Skeletal muscle cell (primary cell): ENCODE data around the gene SPATA25.
"Not testable (repeated sequence)": the region's sequence is repeated elsewhere in the genome, so short reads cannot be mapped to it uniquely, and the experiment has no call there.

Experiments used
- DNase-seq: peaks from one replicate; pipeline ENCODE4 v3.0.0-alpha.2; 2010; ENCODE audit warnings: low read depth
- H3K4me3 ChIP-seq: 2 replicates; pipeline ENCODE4 v1.5.1; 2011; ENCODE audit warnings: low read depth, mild to moderate bottlenecking, control low read depth, low read length, moderate library complexity

The SPATA25 gene

GRCh38 chr20:45874104-45874481, 13.3 kb downstream of the SPATA25 start:
- not testable (repeated sequence) for DNase-seq, H3K4me3 ChIP-seq

GRCh38 chr20:45873409-45874103, 13.9 kb downstream of the SPATA25 start:
- DNase-seq = no peak
- no peak overlapping the region for H3K4me3 ChIP-seq

- no peak overlapping the region for H3K4me3 ChIP-seq
- DNase-seq = no peak
Observed at GRCh38 chr20:45872626-45873025, 14.8 kb downstream of the SPATA25 start.

- DNase-seq = no peak
- H3K4me3 ChIP-seq = no peak overlapping the region
Observed at GRCh38 chr20:45867819-45868176, 19.6 kb downstream of the SPATA25 start.

- no peak for DNase-seq
- no peak overlapping the region for H3K4me3 ChIP-seq
Observed at GRCh38 chr20:45867136-45867818, 20.1 kb downstream of the SPATA25 start.

GRCh38 chr20:45866454-45866853, 21.0 kb downstream of the SPATA25 start:
- H3K4me3 ChIP-seq = no peak overlapping the region
- DNase-seq = no peak

GRCh38 chr20:45863543-45864470, 23.6 kb downstream of the SPATA25 start:
- DNase-seq = no peak
- no peak overlapping the region for H3K4me3 ChIP-seq

- H3K4me3 ChIP-seq = no peak overlapping the region
- no peak for DNase-seq
Observed at GRCh38 chr20:45861221-45862075, 26.0 kb downstream of the SPATA25 start.

- no peak for DNase-seq
- no peak overlapping the region for H3K4me3 ChIP-seq
Observed at GRCh38 chr20:45860560-45861220, 26.7 kb downstream of the SPATA25 start.

- no peak overlapping the region for H3K4me3 ChIP-seq
- DNase-seq = no peak
Observed at GRCh38 chr20:45859916-45860315, 27.5 kb downstream of the SPATA25 start.

- DNase-seq = no peak
- H3K4me3 ChIP-seq = peak overlapping the region; percentile 90
Observed at GRCh38 chr20:45857882-45858216, 29.6 kb downstream of the SPATA25 start.

- DNase-seq = peak; percentile 100
- H3K4me3 ChIP-seq = peak within 1 kb of the TSS; percentile 90
Observed at GRCh38 chr20:45857114-45857881, 30.1 kb downstream of the SPATA25 start, which contains the start of the genes ACOT8 and ZSWIM3. Gene ACOT8 (minus strand): TSS chr20:45857392. CDS start chr20:45857315, 77 bp downstream. Gene ZSWIM3 (plus strand): TSS chr20:45857614. CDS start chr20:45857826, 212 bp downstream.

GRCh38 chr20:45853484-45853883, 33.9 kb downstream of the SPATA25 start:
- H3K4me3 ChIP-seq = no peak overlapping the region
- no peak for DNase-seq

- no peak overlapping the region for H3K4me3 ChIP-seq
- DNase-seq = no peak
Observed at GRCh38 chr20:45852326-45852725, 35.1 kb downstream of the SPATA25 start.

- DNase-seq = no peak
- no peak overlapping the region for H3K4me3 ChIP-seq
Observed at GRCh38 chr20:45851501-45851900, 35.9 kb downstream of the SPATA25 start.

- H3K4me3 ChIP-seq = no peak overlapping the region
- DNase-seq = no peak
Observed at GRCh38 chr20:45850926-45851325, 36.5 kb downstream of the SPATA25 start.

- DNase-seq = no peak
- no peak overlapping the region for H3K4me3 ChIP-seq
Observed at GRCh38 chr20:45850238-45850637, 37.2 kb downstream of the SPATA25 start.

- DNase-seq = no peak
- H3K4me3 ChIP-seq = no peak overlapping the region
Observed at GRCh38 chr20:45848969-45849582, 38.3 kb downstream of the SPATA25 start.
